Astrocyte (in vitro differentiated cells and primary cell): Measurements from ENCODE around the gene TEDC1.

Experiments
- CTCF ChIP-seq: IDR thresholded peaks from 2 replicates; pipeline ENCODE4 v1.5.1; 2011; ENCODE audit warnings: low read depth, mild to moderate bottlenecking, inconsistent platforms, low read length, moderate library complexity; ENCODE audit not compliant: insufficient read depth
- EZH2 ChIP-seq: IDR thresholded peaks from 2 replicates; pipeline ENCODE4 v1.6.1; 2012; ENCODE audit warnings: mild to moderate bottlenecking, low read length, inconsistent platforms; ENCODE audit not compliant: insufficient read depth

GRCh38 chr14:105478398-105479251, 12.4 kb upstream of the TEDC1 start:
- no peak for TF ChIP-seq CTCF
- TF ChIP-seq EZH2 = no peak
